Uterus (tissue), 2 donors: ENCODE results near the gene ANKRD40.

Experiments
- POLR2A ChIP-seq, 2 donors: fragments of 450-650 bp; IDR thresholded peaks; one replicate each; pipeline ENCODE4 v1.6.1; 2016; ENCODE audit warnings: antibody characterized with exemption in 2 of 2, mild to moderate bottlenecking in 1 of 2, moderate library complexity in 1 of 2
- TF ChIP-seq, protein P1 (sequence below), 4 experiments: fragments of 200-600 bp in 2 of 4; fragments of 450-650 bp in 2 of 4; sonication (generic) in 2 of 4; IDR thresholded peaks; one replicate each; pipeline ENCODE4 v1.5.1; 2016 to 2019; ENCODE audit warnings: antibody characterized with exemption in 4 of 4, mild to moderate bottlenecking in 2 of 4, moderate library complexity in 1 of 4

GRCh38 chr17:50710025-50710424 is 2.3 kb upstream of the ANKRD40 start:
- TF ChIP-seq, protein P1, sequence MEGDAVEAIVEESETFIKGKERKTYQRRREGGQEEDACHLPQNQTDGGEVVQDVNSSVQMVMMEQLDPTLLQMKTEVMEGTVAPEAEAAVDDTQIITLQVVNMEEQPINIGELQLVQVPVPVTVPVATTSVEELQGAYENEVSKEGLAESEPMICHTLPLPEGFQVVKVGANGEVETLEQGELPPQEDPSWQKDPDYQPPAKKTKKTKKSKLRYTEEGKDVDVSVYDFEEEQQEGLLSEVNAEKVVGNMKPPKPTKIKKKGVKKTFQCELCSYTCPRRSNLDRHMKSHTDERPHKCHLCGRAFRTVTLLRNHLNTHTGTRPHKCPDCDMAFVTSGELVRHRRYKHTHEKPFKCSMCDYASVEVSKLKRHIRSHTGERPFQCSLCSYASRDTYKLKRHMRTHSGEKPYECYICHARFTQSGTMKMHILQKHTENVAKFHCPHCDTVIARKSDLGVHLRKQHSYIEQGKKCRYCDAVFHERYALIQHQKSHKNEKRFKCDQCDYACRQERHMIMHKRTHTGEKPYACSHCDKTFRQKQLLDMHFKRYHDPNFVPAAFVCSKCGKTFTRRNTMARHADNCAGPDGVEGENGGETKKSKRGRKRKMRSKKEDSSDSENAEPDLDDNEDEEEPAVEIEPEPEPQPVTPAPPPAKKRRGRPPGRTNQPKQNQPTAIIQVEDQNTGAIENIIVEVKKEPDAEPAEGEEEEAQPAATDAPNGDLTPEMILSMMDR (IDR thresholded peaks at IDR 0.05): no peak
- no peak for TF ChIP-seq POLR2A (IDR thresholded peaks at IDR 0.05)
